ENCODE measurements around the gene CRY2.

The CRY2 gene

GRCh38 chr11:45913942-45914635 is 66.8 kb downstream of the CRY2 start:
- Histone ChIP-seq H3K4me3 (ENCODE audit: low read depth, low read length) (no peak overlapping the region), H3K36me3 (ENCODE audit: control insufficient read depth, insufficient read depth, low read length) (peaks cover 52% of the 10 kb centered on the region), H3K4me1 (ENCODE audit: control insufficient read depth, insufficient read depth, low read length) (peaks cover 6% of the 10 kb centered on the region; the same call in 1 of the 2 replicates), H3K27me3 (ENCODE audit: control insufficient read depth, insufficient read depth, low read length) (no peaks in the 10 kb centered on the region), H3K9me3 (ENCODE audit: control insufficient read depth, insufficient read depth, low read depth, low read length) (no peaks in the 10 kb centered on the region), H3K9ac (ENCODE audit: low read length) (no peak overlapping the region), H3K27ac (ENCODE audit: low read depth, low read length) (no peak overlapping the region)

GRCh38 chr11:45915446-45915845 is 68.2 kb downstream of the CRY2 start:
- H3K4me1 ChIP-seq (ENCODE audit: control insufficient read depth, insufficient read depth, low read length) = peaks cover 15% of the 10 kb centered on the region
- H3K27me3 ChIP-seq (ENCODE audit: control insufficient read depth, insufficient read depth, low read length) = peaks cover 2% of the 10 kb centered on the region; the same call in 1 of the 2 replicates
- H3K9me3 ChIP-seq (ENCODE audit: control insufficient read depth, insufficient read depth, low read depth, low read length) = no peaks in the 10 kb centered on the region
- H3K4me3 ChIP-seq (ENCODE audit: low read depth, low read length) = no peak overlapping the region
- H3K36me3 ChIP-seq (ENCODE audit: control insufficient read depth, insufficient read depth, low read length) = peaks cover 43% of the 10 kb centered on the region
- H3K9ac ChIP-seq (ENCODE audit: low read length) = no peak overlapping the region
- no peak overlapping the region for H3K27ac ChIP-seq (ENCODE audit: low read depth, low read length)

GRCh38 chr11:45917286-45917622 is 70.0 kb downstream of the CRY2 start:
- H3K36me3 ChIP-seq (ENCODE audit: control insufficient read depth, insufficient read depth, low read length) = peaks cover 31% of the 10 kb centered on the region
- peak overlapping the region; percentile 74 for H3K9ac ChIP-seq (ENCODE audit: low read length)
- peak overlapping the region; percentile 29; the same call in 1 of the 2 replicates for H3K27ac ChIP-seq (ENCODE audit: low read depth, low read length)
- peak overlapping the region; percentile 86 for H3K4me3 ChIP-seq (ENCODE audit: low read depth, low read length)
- no peaks in the 10 kb centered on the region for H3K9me3 ChIP-seq (ENCODE audit: control insufficient read depth, insufficient read depth, low read depth, low read length)
- H3K4me1 ChIP-seq (ENCODE audit: control insufficient read depth, insufficient read depth, low read length) = peaks cover 29% of the 10 kb centered on the region
- peaks cover 20% of the 10 kb centered on the region; the same call in 1 of the 2 replicates for H3K27me3 ChIP-seq (ENCODE audit: control insufficient read depth, insufficient read depth, low read length)

- peaks cover 29% of the 10 kb centered on the region for H3K4me1 ChIP-seq (ENCODE audit: control insufficient read depth, insufficient read depth, low read length)
- peak within 1 kb of the TSS; percentile 48; the same call in 1 of the 2 replicates for H3K27ac ChIP-seq (ENCODE audit: low read depth, low read length)
- H3K9me3 ChIP-seq (ENCODE audit: control insufficient read depth, insufficient read depth, low read depth, low read length) = no peaks in the 10 kb centered on the region
- peaks cover 31% of the 10 kb centered on the region for H3K36me3 ChIP-seq (ENCODE audit: control insufficient read depth, insufficient read depth, low read length)
- peak within 1 kb of the TSS; percentile 86 for H3K4me3 ChIP-seq (ENCODE audit: low read depth, low read length)
- H3K27me3 ChIP-seq (ENCODE audit: control insufficient read depth, insufficient read depth, low read length) = peaks cover 24% of the 10 kb centered on the region; the same call in 1 of the 2 replicates
- peak within 1 kb of the TSS; percentile 74 for H3K9ac ChIP-seq (ENCODE audit: low read length)
Observed at GRCh38 chr11:45917623-45918330, 70.5 kb downstream of the CRY2 start, which contains the start of gene PEX16. Gene PEX16, minus strand, starts transcription at chr11:45917877. Its CDS starts 66 bp downstream, at chr11:45917811.

- peaks cover 29% of the 10 kb centered on the region for H3K4me1 ChIP-seq (ENCODE audit: control insufficient read depth, insufficient read depth, low read length)
- no peaks in the 10 kb centered on the region for H3K9me3 ChIP-seq (ENCODE audit: control insufficient read depth, insufficient read depth, low read depth, low read length)
- H3K27me3 ChIP-seq (ENCODE audit: control insufficient read depth, insufficient read depth, low read length) = peaks cover 31% of the 10 kb centered on the region
- H3K27ac ChIP-seq (ENCODE audit: low read depth, low read length) = peak overlapping the region; percentile 48; the same call in 1 of the 2 replicates
- peaks cover 26% of the 10 kb centered on the region for H3K36me3 ChIP-seq (ENCODE audit: control insufficient read depth, insufficient read depth, low read length)
- peak overlapping the region; percentile 74 for H3K9ac ChIP-seq (ENCODE audit: low read length)
- peak overlapping the region; percentile 86 for H3K4me3 ChIP-seq (ENCODE audit: low read depth, low read length)
Observed at GRCh38 chr11:45918331-45918941, 71.2 kb downstream of the CRY2 start.

- Histone ChIP-seq H3K4me3 (ENCODE audit: low read depth, low read length) (peak overlapping the region; percentile 86), H3K27me3 (ENCODE audit: control insufficient read depth, insufficient read depth, low read length) (peaks cover 35% of the 10 kb centered on the region), H3K4me1 (ENCODE audit: control insufficient read depth, insufficient read depth, low read length) (peaks cover 32% of the 10 kb centered on the region), H3K27ac (ENCODE audit: low read depth, low read length) (no peak overlapping the region), H3K36me3 (ENCODE audit: control insufficient read depth, insufficient read depth, low read length) (peaks cover 19% of the 10 kb centered on the region), H3K9me3 (ENCODE audit: control insufficient read depth, insufficient read depth, low read depth, low read length) (no peaks in the 10 kb centered on the region), H3K9ac (ENCODE audit: low read length) (no peak overlapping the region)
Observed at GRCh38 chr11:45918962-45919675, 71.8 kb downstream of the CRY2 start.

GRCh38 chr11:45919806-45920530 is 72.7 kb downstream of the CRY2 start:
- Histone ChIP-seq H3K36me3 (ENCODE audit: control insufficient read depth, insufficient read depth, low read length) (peaks cover 11% of the 10 kb centered on the region), H3K4me3 (ENCODE audit: low read depth, low read length) (no peak overlapping the region), H3K27ac (ENCODE audit: low read depth, low read length) (no peak overlapping the region), H3K9me3 (ENCODE audit: control insufficient read depth, insufficient read depth, low read depth, low read length) (no peaks in the 10 kb centered on the region), H3K27me3 (ENCODE audit: control insufficient read depth, insufficient read depth, low read length) (peaks cover 42% of the 10 kb centered on the region), H3K4me1 (ENCODE audit: control insufficient read depth, insufficient read depth, low read length) (peaks cover 33% of the 10 kb centered on the region), H3K9ac (ENCODE audit: low read length) (no peak overlapping the region)

- H3K9ac ChIP-seq (ENCODE audit: low read length) = peak overlapping the region; percentile 74
- peaks cover 33% of the 10 kb centered on the region for H3K4me1 ChIP-seq (ENCODE audit: control insufficient read depth, insufficient read depth, low read length)
- H3K27me3 ChIP-seq (ENCODE audit: control insufficient read depth, insufficient read depth, low read length) = peaks cover 42% of the 10 kb centered on the region
- H3K27ac ChIP-seq (ENCODE audit: low read depth, low read length) = no peak overlapping the region
- H3K9me3 ChIP-seq (ENCODE audit: control insufficient read depth, insufficient read depth, low read depth, low read length) = no peaks in the 10 kb centered on the region
- H3K36me3 ChIP-seq (ENCODE audit: control insufficient read depth, insufficient read depth, low read length) = peaks cover 5% of the 10 kb centered on the region; the same call in 1 of the 2 replicates
- H3K4me3 ChIP-seq (ENCODE audit: low read depth, low read length) = peak overlapping the region; percentile 71
Observed at GRCh38 chr11:45920531-45921477, 73.5 kb downstream of the CRY2 start.

GRCh38 chr11:45921561-45922424 is 74.5 kb downstream of the CRY2 start:
- Histone ChIP-seq H3K27me3 (ENCODE audit: control insufficient read depth, insufficient read depth, low read length) (peaks cover 42% of the 10 kb centered on the region), H3K9ac (ENCODE audit: low read length) (peak overlapping the region; percentile 74), H3K27ac (ENCODE audit: low read depth, low read length) (peak overlapping the region; percentile 75; the same call in 1 of the 2 replicates), H3K9me3 (ENCODE audit: control insufficient read depth, insufficient read depth, low read depth, low read length) (no peaks in the 10 kb centered on the region), H3K4me1 (ENCODE audit: control insufficient read depth, insufficient read depth, low read length) (peaks cover 33% of the 10 kb centered on the region), H3K36me3 (ENCODE audit: control insufficient read depth, insufficient read depth, low read length) (peaks cover 12% of the 10 kb centered on the region; the same call in 1 of the 2 replicates), H3K4me3 (ENCODE audit: low read depth, low read length) (peak overlapping the region; percentile 71)

Data from HUES6 (cell line).